Activated CD4-positive, alpha-beta memory T cell treated with anti-CD3 and anti-CD28 coated beads for 36 hours (primary cell): ENCODE data around the gene CCSER1. TPM values are rescaled to one million over a fixed set of nuclear protein-coding genes. Genes with fewer than 3 reads are reported as not detected.

Experiments
- CTCF ChIA-PET: fragments of 350-600 bp; sonication (Branson Sonifier 250); formaldehyde crosslinking; loops from one replicate; lab custom pipeline; 2021; ENCODE audit warnings: antibody characterized with exemption, inconsistent platforms; lab: Charles Lee
- POLR2A ChIA-PET: fragments of 350-600 bp; sonication (Branson Sonifier 250); formaldehyde crosslinking; loops from one replicate; lab custom pipeline; 2021; ENCODE audit warnings: antibody characterized with exemption; lab: Charles Lee
- DNase-seq: peaks from one replicate; pipeline ENCODE4 v3.0.0-alpha.2; 2020
- H3K27ac Mint-ChIP-seq: one replicate; pipeline ENCODE4 v1.8.0; 2021; ENCODE audit warnings: mixed read lengths
- H3K27me3 Mint-ChIP-seq: one replicate; pipeline ENCODE4 v1.8.0; 2021; ENCODE audit warnings: mixed read lengths
- H3K36me3 Mint-ChIP-seq: one replicate; pipeline ENCODE4 v1.8.0; 2021; ENCODE audit warnings: mixed read lengths
- H3K4me1 Mint-ChIP-seq: one replicate; pipeline ENCODE4 v1.8.0; 2021; ENCODE audit warnings: low read depth, mixed read lengths
- H3K4me3 Mint-ChIP-seq: one replicate; pipeline ENCODE4 v1.8.0; 2021; ENCODE audit warnings: mild to moderate bottlenecking, mixed read lengths
- H3K9me3 Mint-ChIP-seq: one replicate; pipeline ENCODE4 v1.8.0; 2021; ENCODE audit warnings: mixed read lengths
- intact Hi-C: fragments of 100-400 bp; cut with micrococcal nuclease; formaldehyde crosslinking; loops from one replicate; pipeline ENCODE4 v1.15.1; 2023
- total RNA-seq, 2 experiments: library from RNA; stranded (reverse); gene quantifications; one replicate each; pipeline ENCODE4 v1.2.3, GENCODE V29; 2021

CCSER1 gene
- total RNA-seq, 2 experiments from 2014 or later = 0.17 to 0.19 TPM

- ChIA-PET POLR2A (no interaction called here), CTCF (no interaction called here)
- no peaks in the 10 kb centered on the region for H3K4me1 Mint-ChIP-seq
- H3K27me3 Mint-ChIP-seq = no peaks in the 10 kb centered on the region
- intact Hi-C loops = no loop called here
- no peaks in the 10 kb centered on the region for H3K9me3 Mint-ChIP-seq
- no peak overlapping the region for H3K4me3 Mint-ChIP-seq
- H3K36me3 Mint-ChIP-seq = no peaks in the 10 kb centered on the region
- DNase-seq = no peak
- no peak overlapping the region for H3K27ac Mint-ChIP-seq
These were observed 905.7 kb downstream of the CCSER1 start for GRCh38 chr4:91032725-91033445.

DNA sequence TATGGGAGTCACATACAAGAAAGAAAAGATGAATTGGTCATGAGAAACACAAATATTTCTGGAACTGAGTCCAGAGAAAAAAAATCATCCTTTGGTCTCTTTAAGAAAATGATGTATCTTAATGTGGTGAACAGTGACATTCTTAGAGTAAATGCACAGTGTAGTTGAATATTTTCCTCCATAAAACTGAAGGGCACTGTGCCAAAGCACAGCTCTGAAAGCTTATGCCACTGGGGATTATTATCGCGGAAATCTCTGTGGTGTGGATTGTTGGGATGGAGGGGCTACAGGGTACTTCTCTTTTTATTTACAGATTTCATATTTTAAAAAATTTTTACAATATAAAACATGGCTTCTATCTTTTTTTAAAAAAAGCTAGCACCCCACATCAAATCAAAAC, 908.1 kb downstream of the CCSER1 start:
- Mint-ChIP-seq H3K4me1 (no peaks in the 10 kb centered on the region), H3K4me3 (no peak overlapping the region), H3K9me3 (no peaks in the 10 kb centered on the region), H3K27ac (no peak overlapping the region), H3K27me3 (no peaks in the 10 kb centered on the region), H3K36me3 (no peaks in the 10 kb centered on the region)
- ChIA-PET CTCF (no interaction called here), POLR2A (no interaction called here)
- no peak for DNase-seq
- intact Hi-C loops = no loop called here

- intact Hi-C loops = no loop called here
- H3K9me3 Mint-ChIP-seq = no peaks in the 10 kb centered on the region
- no peak for DNase-seq
- POLR2A ChIA-PET = no interaction called here
- no peak overlapping the region for H3K4me3 Mint-ChIP-seq
- no peak overlapping the region for H3K27ac Mint-ChIP-seq
- no peaks in the 10 kb centered on the region for H3K4me1 Mint-ChIP-seq
- H3K27me3 Mint-ChIP-seq = no peaks in the 10 kb centered on the region
- CTCF ChIA-PET = no interaction called here
- H3K36me3 Mint-ChIP-seq = no peaks in the 10 kb centered on the region
These were observed 910.8 kb downstream of the CCSER1 start for GRCh38 chr4:91037951-91038350.

GRCh38 chr4:91057871-91058270, 930.7 kb downstream of the CCSER1 start:
- H3K4me3 Mint-ChIP-seq = no peak overlapping the region
- no peaks in the 10 kb centered on the region for H3K4me1 Mint-ChIP-seq
- peaks cover 7% of the 10 kb centered on the region for H3K9me3 Mint-ChIP-seq
- intact Hi-C loops = no loop called here
- POLR2A ChIA-PET = no interaction called here
- no peaks in the 10 kb centered on the region for H3K36me3 Mint-ChIP-seq
- no peak overlapping the region for H3K27ac Mint-ChIP-seq
- no peaks in the 10 kb centered on the region for H3K27me3 Mint-ChIP-seq
- no peak for DNase-seq
- CTCF ChIA-PET = no interaction called here

DNA sequence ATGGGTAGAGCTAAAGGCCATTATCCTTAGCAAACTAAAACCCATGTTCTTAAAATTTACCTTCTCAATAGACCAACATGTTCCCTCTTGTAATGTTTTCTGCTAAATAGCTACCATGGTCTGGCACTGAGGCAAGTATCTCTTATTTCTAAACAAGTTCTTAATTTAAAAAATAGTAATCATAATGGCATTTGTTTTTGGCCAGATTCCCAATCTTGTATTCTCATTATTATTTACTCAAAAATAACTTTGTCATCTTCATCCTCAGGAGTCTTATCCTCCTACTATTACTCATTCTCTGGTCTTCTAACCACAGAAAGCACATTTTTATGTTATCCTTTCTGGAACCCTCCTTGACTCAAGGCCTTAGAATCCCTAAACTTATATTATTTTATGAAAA, 931.2 kb downstream of the CCSER1 start:
- Mint-ChIP-seq H3K27me3 (no peaks in the 10 kb centered on the region), H3K27ac (no peak overlapping the region), H3K9me3 (peaks cover 6% of the 10 kb centered on the region), H3K4me1 (no peaks in the 10 kb centered on the region), H3K4me3 (no peak overlapping the region), H3K36me3 (no peaks in the 10 kb centered on the region)
- ChIA-PET CTCF (interaction anchor here (0.6 kb wide), 1 partner anchor 592 kb away, joined by 3 read pairs; no protein-coding TSS in a partner anchor), POLR2A (no interaction called here)
- intact Hi-C loops = no loop called here
- no peak for DNase-seq

DNA sequence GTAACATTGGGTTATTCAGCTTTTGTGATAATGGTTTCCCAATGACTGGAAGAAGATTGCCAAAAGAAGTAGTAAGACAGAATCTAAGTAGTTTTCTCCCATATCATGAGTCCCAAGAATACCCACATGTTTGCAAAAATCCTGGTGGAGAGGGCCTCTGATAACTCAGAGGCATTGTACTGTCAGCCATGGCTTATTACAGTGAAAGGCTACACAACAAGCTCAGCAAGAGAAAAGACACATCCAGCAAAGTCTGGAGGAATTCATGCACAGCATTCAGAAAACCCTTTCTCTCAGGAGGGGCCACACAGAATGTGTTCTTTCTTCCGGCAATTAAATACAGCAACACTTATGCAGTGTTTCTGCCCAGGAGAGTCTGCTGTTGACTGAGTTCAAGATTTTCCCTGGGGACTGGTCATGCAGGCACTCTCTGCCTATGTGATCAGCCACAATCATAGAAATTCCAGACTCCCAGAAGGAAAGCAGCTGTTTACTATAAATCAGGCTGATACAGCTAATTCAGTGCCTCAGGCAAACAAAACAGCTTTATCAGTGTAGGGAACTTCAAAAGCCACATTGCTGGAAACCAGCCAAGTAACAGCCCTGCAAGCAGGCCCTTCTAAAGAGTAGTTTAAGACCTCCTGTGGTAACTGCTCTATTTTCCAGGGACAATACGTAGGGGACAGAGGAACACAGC, 937.1 kb downstream of the CCSER1 start:
- ChIA-PET POLR2A (no interaction called here), CTCF (no interaction called here)
- H3K27ac Mint-ChIP-seq = no peak overlapping the region
- intact Hi-C loops = no loop called here
- no peak for DNase-seq
- no peaks in the 10 kb centered on the region for H3K4me1 Mint-ChIP-seq
- no peaks in the 10 kb centered on the region for H3K27me3 Mint-ChIP-seq
- no peaks in the 10 kb centered on the region for H3K9me3 Mint-ChIP-seq
- no peak overlapping the region for H3K4me3 Mint-ChIP-seq
- H3K36me3 Mint-ChIP-seq = no peaks in the 10 kb centered on the region

DNA sequence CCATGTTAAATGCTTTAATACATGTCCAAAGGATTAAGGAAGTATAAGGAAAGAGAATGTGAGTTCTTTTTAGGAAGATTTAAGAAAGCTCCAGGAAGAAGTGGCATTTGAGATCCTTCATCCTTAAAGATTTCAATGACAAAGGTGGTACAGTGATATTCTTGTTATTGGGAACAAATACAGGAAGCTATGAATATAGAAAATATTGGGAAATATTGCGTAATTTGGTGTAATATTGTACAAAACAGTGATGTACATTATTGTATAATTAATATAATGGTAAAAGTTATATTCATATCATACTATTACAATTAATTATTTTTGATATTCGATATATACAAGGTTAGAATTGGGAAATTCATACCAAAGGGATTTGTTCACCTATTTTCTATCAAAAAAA, 937.9 kb downstream of the CCSER1 start:
- no peak for DNase-seq
- H3K36me3 Mint-ChIP-seq = no peaks in the 10 kb centered on the region
- POLR2A ChIA-PET = no interaction called here
- intact Hi-C loops = no loop called here
- CTCF ChIA-PET = no interaction called here
- H3K9me3 Mint-ChIP-seq = no peaks in the 10 kb centered on the region
- no peak overlapping the region for H3K27ac Mint-ChIP-seq
- no peak overlapping the region for H3K4me3 Mint-ChIP-seq
- H3K27me3 Mint-ChIP-seq = no peaks in the 10 kb centered on the region
- no peaks in the 10 kb centered on the region for H3K4me1 Mint-ChIP-seq

DNA sequence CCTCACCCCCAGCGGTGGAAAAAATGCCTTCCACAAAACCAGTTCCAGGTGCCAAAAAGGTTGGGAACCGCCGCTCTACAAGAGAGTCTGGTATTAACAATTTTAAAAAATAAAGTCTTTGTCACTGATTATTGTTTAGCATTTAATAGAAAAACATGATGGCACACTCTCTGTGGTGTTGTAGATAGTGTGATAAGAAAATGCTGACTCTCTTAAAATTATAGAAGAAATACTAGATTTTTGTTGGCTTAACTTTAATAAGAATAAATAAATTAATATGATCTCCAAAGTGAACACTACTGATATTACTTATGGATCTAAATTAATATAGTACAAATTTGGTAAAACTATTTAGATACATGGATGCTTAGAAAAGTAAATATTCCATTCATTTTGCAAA, 943.5 kb downstream of the CCSER1 start:
- H3K27me3 Mint-ChIP-seq = no peaks in the 10 kb centered on the region
- H3K27ac Mint-ChIP-seq = no peak overlapping the region
- no peak overlapping the region for H3K4me3 Mint-ChIP-seq
- intact Hi-C loops = no loop called here
- no peak for DNase-seq
- H3K36me3 Mint-ChIP-seq = no peaks in the 10 kb centered on the region
- POLR2A ChIA-PET = no interaction called here
- no peaks in the 10 kb centered on the region for H3K9me3 Mint-ChIP-seq
- no peaks in the 10 kb centered on the region for H3K4me1 Mint-ChIP-seq
- CTCF ChIA-PET = no interaction called here

DNA sequence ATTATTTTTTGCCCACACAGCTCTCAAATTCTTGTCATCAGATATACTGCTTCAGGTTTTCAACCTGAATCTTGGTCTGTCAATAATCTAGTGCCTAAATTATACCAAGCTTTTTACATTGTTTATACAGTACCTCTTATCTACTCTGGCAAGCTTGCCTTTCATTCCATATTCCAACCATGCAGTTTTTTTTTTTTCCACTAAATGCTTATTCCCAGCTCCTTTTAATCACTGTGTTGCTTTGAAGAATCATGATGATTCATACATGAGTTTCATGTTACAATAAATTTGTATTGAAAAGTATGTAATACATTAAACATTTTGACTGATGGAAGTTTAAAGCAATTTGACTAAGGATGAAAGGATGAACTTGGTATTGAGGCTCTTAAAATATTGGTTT, 949.0 kb downstream of the CCSER1 start:
- peaks cover 18% of the 10 kb centered on the region for H3K9me3 Mint-ChIP-seq
- H3K36me3 Mint-ChIP-seq = no peaks in the 10 kb centered on the region
- intact Hi-C loops = no loop called here
- no peak overlapping the region for H3K4me3 Mint-ChIP-seq
- ChIA-PET POLR2A (no interaction called here), CTCF (no interaction called here)
- H3K27me3 Mint-ChIP-seq = no peaks in the 10 kb centered on the region
- H3K4me1 Mint-ChIP-seq = no peaks in the 10 kb centered on the region
- DNase-seq = no peak
- H3K27ac Mint-ChIP-seq = no peak overlapping the region

DNA sequence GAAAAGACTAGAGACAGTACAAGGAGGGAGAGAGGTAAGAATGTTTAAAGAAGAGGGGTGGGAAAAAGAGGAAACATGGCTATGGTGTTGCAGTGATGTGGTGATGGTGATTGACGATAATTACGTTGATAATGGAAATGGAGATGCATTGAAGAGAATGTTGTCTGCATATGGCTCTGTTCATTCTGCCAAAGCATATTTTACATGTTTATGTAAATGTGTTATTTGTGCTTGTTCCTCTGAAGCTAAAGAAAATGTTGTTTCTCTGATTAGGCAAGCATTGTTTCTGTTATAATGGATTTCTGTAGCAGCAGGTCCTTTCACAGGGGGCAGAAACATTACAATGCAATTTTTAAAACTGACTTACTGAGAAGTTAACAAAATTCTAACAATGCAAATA, 958.8 kb downstream of the CCSER1 start:
- no peaks in the 10 kb centered on the region for H3K27me3 Mint-ChIP-seq
- no peak overlapping the region for H3K27ac Mint-ChIP-seq
- H3K4me3 Mint-ChIP-seq = no peak overlapping the region
- no peak for DNase-seq
- no peaks in the 10 kb centered on the region for H3K9me3 Mint-ChIP-seq
- intact Hi-C loops = no loop called here
- ChIA-PET CTCF (no interaction called here), POLR2A (no interaction called here)
- no peaks in the 10 kb centered on the region for H3K4me1 Mint-ChIP-seq
- no peaks in the 10 kb centered on the region for H3K36me3 Mint-ChIP-seq

DNA sequence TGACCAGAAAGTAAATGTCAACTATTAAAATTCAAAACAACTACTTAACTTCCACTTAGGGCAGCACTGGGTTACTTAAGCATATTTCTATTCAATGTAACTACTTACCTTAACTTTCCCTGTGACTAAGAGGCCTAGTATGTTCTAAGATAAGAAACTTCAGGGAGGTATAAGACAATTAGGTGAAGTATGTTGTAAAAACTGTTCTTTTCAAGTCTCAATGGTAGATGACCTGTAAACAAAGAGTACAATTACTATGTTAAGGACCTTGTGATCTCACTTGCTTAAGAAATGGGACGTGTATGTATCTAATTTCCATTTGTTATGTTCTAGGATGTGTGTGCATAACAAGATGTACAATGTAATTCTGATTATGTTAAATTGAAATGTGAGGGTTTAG, 960.5 kb downstream of the CCSER1 start:
- Mint-ChIP-seq H3K27ac (no peak overlapping the region), H3K27me3 (no peaks in the 10 kb centered on the region), H3K36me3 (no peaks in the 10 kb centered on the region), H3K4me1 (no peaks in the 10 kb centered on the region), H3K9me3 (no peaks in the 10 kb centered on the region), H3K4me3 (no peak overlapping the region)
- ChIA-PET POLR2A (no interaction called here), CTCF (no interaction called here)
- intact Hi-C loops = no loop called here
- DNase-seq = no peak

DNA sequence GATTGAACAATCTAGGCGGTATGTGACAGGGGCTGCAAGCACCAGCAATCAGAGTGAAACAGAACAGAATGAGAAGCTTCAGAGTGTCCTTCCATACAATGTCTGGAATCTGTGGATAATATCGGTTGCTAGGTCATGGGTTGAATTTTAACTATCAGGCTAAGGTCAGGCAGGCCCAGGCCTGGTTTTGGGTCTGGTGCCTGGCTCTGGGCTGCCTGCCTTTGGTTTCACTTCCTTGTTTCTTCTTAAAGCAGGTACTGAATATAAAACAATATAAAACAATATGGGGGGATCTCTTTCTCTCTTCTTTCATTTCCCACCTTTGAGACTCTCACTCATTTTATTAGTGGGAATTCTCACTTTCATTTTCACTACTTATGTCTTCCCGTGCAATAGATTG, 962.0 kb downstream of the CCSER1 start:
- no peak overlapping the region for H3K4me3 Mint-ChIP-seq
- ChIA-PET POLR2A (no interaction called here), CTCF (no interaction called here)
- no peaks in the 10 kb centered on the region for H3K27me3 Mint-ChIP-seq
- H3K4me1 Mint-ChIP-seq = no peaks in the 10 kb centered on the region
- H3K9me3 Mint-ChIP-seq = peaks cover 2% of the 10 kb centered on the region
- H3K27ac Mint-ChIP-seq = no peak overlapping the region
- H3K36me3 Mint-ChIP-seq = no peaks in the 10 kb centered on the region
- DNase-seq = no peak
- intact Hi-C loops = no loop called here

DNA sequence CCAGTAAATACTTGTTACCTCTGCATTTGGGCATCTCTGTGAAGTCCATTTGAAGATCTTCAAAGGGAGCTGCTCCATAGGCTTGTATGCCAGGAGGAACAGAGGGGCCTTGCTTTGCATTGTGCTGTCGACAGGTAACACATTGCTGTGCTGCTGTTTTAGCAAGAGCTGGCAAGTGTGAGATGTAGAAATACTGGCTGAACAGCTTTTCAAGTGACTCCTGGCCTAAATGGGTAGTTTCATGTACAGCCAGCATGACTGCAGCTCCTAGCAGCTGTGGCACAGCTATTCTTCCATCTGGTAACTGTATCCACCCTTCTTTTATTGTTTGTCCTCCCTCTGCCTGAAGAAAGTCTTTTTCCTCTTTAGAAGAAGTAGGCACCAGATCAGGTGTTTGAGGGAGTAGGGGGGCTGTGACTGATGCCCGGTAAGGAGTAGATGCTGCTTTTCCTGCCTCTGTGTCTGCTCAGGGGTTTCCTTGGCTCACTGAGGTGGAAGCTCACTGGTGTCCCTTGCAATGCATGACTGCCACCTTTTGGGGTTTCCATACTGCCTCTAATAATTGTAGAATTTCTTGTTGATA, 965.3 kb downstream of the CCSER1 start:
- no peak overlapping the region for H3K4me3 Mint-ChIP-seq
- CTCF ChIA-PET = no interaction called here
- peaks cover 11% of the 10 kb centered on the region for H3K9me3 Mint-ChIP-seq
- POLR2A ChIA-PET = no interaction called here
- H3K4me1 Mint-ChIP-seq = no peaks in the 10 kb centered on the region
- intact Hi-C loops = no loop called here
- no peak for DNase-seq
- no peaks in the 10 kb centered on the region for H3K36me3 Mint-ChIP-seq
- H3K27ac Mint-ChIP-seq = no peak overlapping the region
- no peaks in the 10 kb centered on the region for H3K27me3 Mint-ChIP-seq
